HepG2 (cell line): ENCODE measurements around the gene TNFRSF21. TPM values are rescaled to one million over a fixed set of nuclear protein-coding genes. Genes with fewer than 3 reads are reported as not detected.
A peak's percentile ranks its signal among the peaks of the same experiment; 100 is the strongest.

ENCODE experiments used
- ATAC-seq: fragments of 200-7000 bp; cut with Tn5 transposase; 3 replicates; pipeline ENCODE4 v1.9.1; 2020; ENCODE audit warnings: mild to moderate bottlenecking, moderate library complexity
- BruUV-seq: library from RNA; stranded (reverse); fragments of 400-500 nt; replicated peaks from 2 replicates; lab custom pipeline; 2021; lab: Mats Ljungman, UMichigan
- CTCF ChIA-PET: fragments of 300-600 bp; formaldehyde crosslinking; extraction: SDS; loops from one replicate; lab custom pipeline; 2021; ENCODE audit warnings: low total read pairs, inconsistent platforms, low intra/inter-chr PET ratio; lab: Yijun Ruan, JAX
- POLR2A ChIA-PET: fragments of 350-600 bp; sonication (Branson Sonifier 250); formaldehyde crosslinking; loops from one replicate; lab custom pipeline; 2020; ENCODE audit warnings: antibody characterized with exemption, inconsistent platforms; lab: Yijun Ruan, JAX
- DNase-seq: peaks from one replicate; pipeline ENCODE4 v3.0.0-alpha.2; 2015; ENCODE audit warnings: low spot score
- FAIRE-seq: peaks from 3 replicates; lab custom pipeline; 2011; peaks lifted over from hg19 to GRCh38; lab: Jason Lieb, UNC
- H2AFZ ChIP-seq: one replicate; pipeline ENCODE4 v1.6.1; 2011; ENCODE audit warnings: low read length, inconsistent platforms
- H3K27ac ChIP-seq: fragments of 300-600 bp; 3 replicates; pipeline ENCODE4 v1.8.0; 2011; ENCODE audit warnings: mixed run types, mild to moderate bottlenecking, mixed read lengths, low read length, inconsistent platforms; ENCODE audit not compliant: insufficient read depth; ENCODE audit errors: extremely low read length
- H3K27me3 ChIP-seq, 2 experiments: fragments of 200-600 bp in 1 of 2; 2 replicates in 1 of 2; 3 replicates in 1 of 2; pipeline versions ENCODE4 v1.6.0 to v1.8.0; 2011; ENCODE audit warnings: low read length in 2 of 2, mild to moderate bottlenecking in 2 of 2, moderate library complexity in 2 of 2, inconsistent platforms in 1 of 2; ENCODE audit not compliant: insufficient read depth in 2 of 2, control insufficient read depth in 1 of 2
- H3K36me3 ChIP-seq, 2 experiments: fragments of 200-600 bp in 1 of 2; replicated peaks in 1 of 2; 2 replicates in 1 of 2; 3 replicates in 1 of 2; pipeline versions ENCODE4 v1.5.1 to v1.8.0; 2011; ENCODE audit warnings: low read length in 2 of 2, inconsistent platforms in 1 of 2; ENCODE audit not compliant: insufficient read depth in 2 of 2, control insufficient read depth in 1 of 2
- H3K4me1 ChIP-seq: 2 replicates; pipeline ENCODE4 v1.5.1; 2012; ENCODE audit warnings: low read length, inconsistent platforms; ENCODE audit not compliant: insufficient read depth
- H3K4me2 ChIP-seq: 2 replicates; pipeline ENCODE4 v1.6.0; 2011; ENCODE audit warnings: low read depth, low read length, inconsistent platforms
- H3K4me3 ChIP-seq, 3 experiments: fragments of 200-600 bp in 1 of 3; sonication (generic), shearing (Covaris generic) in 1 of 3; replicated peaks in 1 of 3; 2 replicates each; pipeline ENCODE4 v1.5.1; 2011 to 2016; ENCODE audit warnings: low read length in 3 of 3, inconsistent platforms in 2 of 3, low read depth in 2 of 3, mild to moderate bottlenecking in 2 of 3, control low read depth in 1 of 3, mixed read lengths in 1 of 3; ENCODE audit not compliant: insufficient read depth in 1 of 3
- H3K79me2 ChIP-seq: one replicate; pipeline ENCODE4 v1.6.1; 2011; ENCODE audit warnings: low read length, inconsistent platforms; ENCODE audit not compliant: insufficient read depth
- H3K9ac ChIP-seq: 2 replicates; pipeline ENCODE4 v1.6.0; 2011; ENCODE audit warnings: mild to moderate bottlenecking, low read depth, low read length, inconsistent platforms; ENCODE audit not compliant: insufficient read depth
- H3K9me3 ChIP-seq: 2 replicates; pipeline ENCODE4 v1.5.1; 2012; ENCODE audit warnings: mild to moderate bottlenecking, low read length
- H4K20me1 ChIP-seq: 2 replicates; pipeline ENCODE4 v1.6.0; 2011; ENCODE audit warnings: inconsistent platforms, mild to moderate bottlenecking, low read length, moderate library complexity; ENCODE audit not compliant: insufficient read depth
- AGO2 ChIP-seq: fragments of 200-400 bp; formaldehyde crosslinking; optimal IDR thresholded peaks from 2 replicates; pipeline ENCODE3; 2017; ENCODE audit warnings: mild to moderate bottlenecking, low read depth, low read length, moderate library complexity
- HIVEP1 ChIP-seq: sonication (generic); formaldehyde crosslinking; IDR thresholded peaks from 2 replicates; pipeline ENCODE4 v1.4.0; 2020; ENCODE audit warnings: mild to moderate bottlenecking, missing genetic modification reagents
- RBM22 ChIP-seq: fragments of 200-400 bp; formaldehyde crosslinking; optimal IDR thresholded peaks from 2 replicates; pipeline ENCODE3; 2017; ENCODE audit warnings: mild to moderate bottlenecking, low read length, moderate library complexity
- TBL1XR1 ChIP-seq: fragments of 150-350 bp; IDR thresholded peaks from 2 replicates; pipeline ENCODE4 v1.6.1; 2014; ENCODE audit warnings: borderline replicate concordance, low read length; ENCODE audit not compliant: partially characterized antibody
- ZBTB38 ChIP-seq: sonication (generic); formaldehyde crosslinking; IDR thresholded peaks from 2 replicates; pipeline ENCODE4 v1.5.1; 2020; ENCODE audit warnings: mild to moderate bottlenecking, missing genetic modification reagents
- ZNF530 ChIP-seq: sonication (generic); formaldehyde crosslinking; IDR thresholded peaks from 2 replicates; pipeline ENCODE4 v1.5.0; 2020; ENCODE audit warnings: low read depth, mild to moderate bottlenecking, missing genetic modification reagents
- ZNF75D ChIP-seq: sonication (generic); formaldehyde crosslinking; IDR thresholded peaks from 2 replicates; pipeline ENCODE4 v1.8.1; 2023; ENCODE audit warnings: missing genetic modification reagents, mild to moderate bottlenecking, borderline replicate concordance
- ZNF768 ChIP-seq: sonication (generic); formaldehyde crosslinking; IDR thresholded peaks from 2 replicates; pipeline ENCODE4 v1.4.0; 2020; ENCODE audit warnings: missing genetic modification reagents
- whole genome bisulfite sequencing: methylation state at CpG from one replicate; pipeline ENCODE4 v1.1.6; 2017; ENCODE audit warnings: low lambda C conversion rate; 5-methylcytosine and 5-hydroxymethylcytosine counted together
- in situ Hi-C: cut with HindIII; loops from 2 replicates; pipeline ENCODE4 v1.10.0; 2017; ENCODE audit warnings: low pct_unique_long_range_greater_than_20kb; ENCODE audit not compliant: extremely low pct_ligation_motif_present
- intact Hi-C: fragments of 100-400 bp; cut with micrococcal nuclease; formaldehyde crosslinking; loops from one replicate; pipeline ENCODE4 v1.10.0; 2022; ENCODE audit not compliant: unreplicated experiment
- polyA plus RNA-seq, 8 experiments: library from polyadenylated mRNA; depleted of rRNA in 3 of 8; stranded (reverse) in 7 of 8; unstranded in 1 of 8; fragments of >200 nt; fragmentation: Illumina TruSeq in 4 of 8; extraction: Trizol in 4 of 8; gene quantifications; 2 replicates each; pipeline versions ENCODE4 v1.2.1 to v1.2.3, GENCODE V29; 2011 to 2016; ENCODE audit warnings: low read depth in 4 of 8, missing spikeins in 1 of 8, mixed read lengths in 1 of 8; ENCODE audit not compliant: insufficient read depth in 1 of 8
- total RNA-seq, 5 experiments: library from RNA; depleted of rRNA; stranded (reverse); fragments of >200 nt; fragmentation: Illumina TruSeq; extraction: Trizol; gene quantifications; 2 replicates each; pipeline ENCODE4 v1.2.3, GENCODE V29; 2016; ENCODE audit warnings: low read depth in 1 of 5

Gene TNFRSF21
- total and polyA plus RNA-seq, 2 of the 13 experiments (the other 11 are each of a cell fraction or from before 2014, with no cell fraction given) = 24.8 to 46.3 TPM

DNA sequence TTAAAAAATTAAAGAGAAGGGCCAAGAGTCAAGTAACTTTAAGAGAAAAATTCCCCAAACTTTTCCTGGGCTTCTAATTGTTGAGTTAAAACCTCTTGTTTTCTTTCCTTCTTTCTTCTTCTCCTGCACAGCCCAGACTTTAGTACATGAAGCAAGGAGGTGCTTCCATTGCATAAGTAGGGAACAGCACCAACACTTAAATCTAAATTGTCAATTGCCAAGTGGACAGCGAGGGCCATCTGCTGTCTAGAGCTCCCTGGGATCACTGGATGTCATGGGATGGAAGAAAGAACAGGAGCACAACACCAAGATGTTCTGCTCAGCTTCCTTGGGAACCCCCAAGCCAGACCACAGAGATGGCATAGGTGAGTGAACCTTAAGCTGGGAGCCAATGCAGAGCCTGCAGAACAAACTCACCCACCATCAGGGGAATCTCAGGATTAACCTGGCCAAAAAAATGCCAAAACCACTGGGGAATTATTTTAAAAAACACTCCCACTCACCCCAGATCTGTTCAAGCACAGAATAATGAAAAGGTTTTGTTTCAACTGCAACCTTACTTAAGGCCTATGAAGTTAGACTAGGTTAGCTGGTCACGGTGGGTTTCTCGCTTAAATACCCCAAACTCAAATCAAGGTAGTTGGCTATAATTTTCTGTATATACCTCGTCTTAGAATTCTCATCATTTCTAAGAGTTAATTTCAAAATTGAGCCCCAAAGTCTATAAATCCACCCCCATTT lies 67.8 kb downstream of the TNFRSF21 start:
- over 99% methylated on average over 4 of the region's 4 CpGs for WGBS
- BruUV-seq = no TSS peak
- Histone ChIP-seq H3K36me3 (peaks cover 23 to 53% of the 10 kb centered on the region in 2 experiments), H3K4me2 (no peak overlapping the region), H3K27me3 (no peaks in the 10 kb centered on the region), H4K20me1 (no peaks in the 10 kb centered on the region; the same call in 1 of the 2 replicates), H3K9ac (no peak overlapping the region), H2AFZ (no peak overlapping the region), H3K79me2 (peaks cover 20% of the 10 kb centered on the region), H3K9me3 (no peaks in the 10 kb centered on the region), H3K27ac (no peak overlapping the region), H3K4me1 (peaks cover under 1% of the 10 kb centered on the region; the same call in 1 of the 2 replicates), H3K4me3 (no peak overlapping the region)
- no peak for TF ChIP-seq HIVEP1 (CRISPR knock-in tag)
- no peak for TF ChIP-seq ZBTB38 (CRISPR knock-in tag)
- TF ChIP-seq ZNF75D (CRISPR knock-in tag) = no peak
- no peak for TF ChIP-seq ZNF768 (CRISPR knock-in tag)
- TF ChIP-seq TBL1XR1 = no peak
- peak; percentile 14 for TF ChIP-seq RBM22
- TF ChIP-seq ZNF530 (CRISPR knock-in tag) = no peak
- peak; percentile 34 for TF ChIP-seq AGO2
- ChIA-PET CTCF (no interaction called here), POLR2A (no interaction called here)
- FAIRE-seq (no peak), DNase-seq (no peak), ATAC-seq (no peak)
- intact Hi-C loops = no loop called here
- in situ Hi-C loops = loop anchor here (10.0 kb wide), 1 partner anchor 137 kb away; no protein-coding TSS in a partner anchor
